ENCODE measurements around the gene ZNF367. TPM values are rescaled to one million over a fixed set of nuclear protein-coding genes. Genes with fewer than 3 reads are reported as not detected.

The ZNF367 gene
- polyA plus RNA-seq, 1 donor from 2014 or later, result 2.0 TPM

DNA sequence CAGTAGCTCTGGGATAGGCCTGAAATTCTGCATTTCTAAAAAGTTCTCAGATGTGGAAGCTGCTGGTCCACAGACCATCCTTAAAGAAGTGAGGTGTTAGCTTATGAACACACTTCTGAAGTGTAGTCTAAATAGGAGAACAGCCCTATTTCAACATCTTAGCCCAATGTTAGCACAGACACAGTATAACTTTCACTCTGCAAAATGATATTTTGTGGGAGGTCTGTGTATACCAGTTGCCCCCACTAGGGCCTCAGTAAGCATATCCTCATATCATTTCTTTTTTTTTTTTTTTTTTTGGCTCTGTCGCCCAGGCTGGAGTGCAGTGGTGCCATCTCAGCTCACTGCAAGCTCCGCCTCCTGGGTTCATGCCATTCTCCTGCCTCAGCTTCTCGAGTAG lies 24.3 kb upstream of the ZNF367 start:
- Histone ChIP-seq H4K20me1 (ENCODE audit: insufficient read depth) (no peaks in the 10 kb centered on the region), H3K9me2 (ENCODE audit: insufficient read depth, low read length) (no peaks in the 10 kb centered on the region), H3K27ac (ENCODE audit: low read length) (no peak overlapping the region), H3F3A (ENCODE audit: insufficient read depth, low read length, poor library complexity, severe bottlenecking) (no peaks in the 10 kb centered on the region), H3K79me2 (replicated peaks; ENCODE audit: insufficient read depth, low read length) (no peaks in the 10 kb centered on the region), H3K9me3 (ENCODE audit: low read length) (no peaks in the 10 kb centered on the region), H3K4me2 (ENCODE audit: low read length) (no peak overlapping the region), H2AFZ (ENCODE audit: low read depth, low read length) (no peak overlapping the region), H3K36me3 (ENCODE audit: insufficient read depth, low read length) (no peaks in the 10 kb centered on the region), H3K4me3 (ENCODE audit: low read length) (no peak overlapping the region), H3K9ac (ENCODE audit: low read length) (no peak overlapping the region), H3K27me3 (ENCODE audit: insufficient read depth, low read depth, low read length) (no peaks in the 10 kb centered on the region)
- TF ChIP-seq SMC3 (conservative IDR thresholded peaks at IDR 0.05; ENCODE audit: poor library complexity), result no peak
- no peak for TF ChIP-seq RAD21 (conservative IDR thresholded peaks at IDR 0.05)
- no peak for TF ChIP-seq POLR2AphosphoS5 (IDR thresholded peaks at IDR 0.05)
- no peak for TF ChIP-seq EZH2 (IDR thresholded peaks at IDR 0.05; ENCODE audit: borderline replicate concordance, insufficient read depth, low read length, poor library complexity, severe bottlenecking)
- TF ChIP-seq, protein P1, sequence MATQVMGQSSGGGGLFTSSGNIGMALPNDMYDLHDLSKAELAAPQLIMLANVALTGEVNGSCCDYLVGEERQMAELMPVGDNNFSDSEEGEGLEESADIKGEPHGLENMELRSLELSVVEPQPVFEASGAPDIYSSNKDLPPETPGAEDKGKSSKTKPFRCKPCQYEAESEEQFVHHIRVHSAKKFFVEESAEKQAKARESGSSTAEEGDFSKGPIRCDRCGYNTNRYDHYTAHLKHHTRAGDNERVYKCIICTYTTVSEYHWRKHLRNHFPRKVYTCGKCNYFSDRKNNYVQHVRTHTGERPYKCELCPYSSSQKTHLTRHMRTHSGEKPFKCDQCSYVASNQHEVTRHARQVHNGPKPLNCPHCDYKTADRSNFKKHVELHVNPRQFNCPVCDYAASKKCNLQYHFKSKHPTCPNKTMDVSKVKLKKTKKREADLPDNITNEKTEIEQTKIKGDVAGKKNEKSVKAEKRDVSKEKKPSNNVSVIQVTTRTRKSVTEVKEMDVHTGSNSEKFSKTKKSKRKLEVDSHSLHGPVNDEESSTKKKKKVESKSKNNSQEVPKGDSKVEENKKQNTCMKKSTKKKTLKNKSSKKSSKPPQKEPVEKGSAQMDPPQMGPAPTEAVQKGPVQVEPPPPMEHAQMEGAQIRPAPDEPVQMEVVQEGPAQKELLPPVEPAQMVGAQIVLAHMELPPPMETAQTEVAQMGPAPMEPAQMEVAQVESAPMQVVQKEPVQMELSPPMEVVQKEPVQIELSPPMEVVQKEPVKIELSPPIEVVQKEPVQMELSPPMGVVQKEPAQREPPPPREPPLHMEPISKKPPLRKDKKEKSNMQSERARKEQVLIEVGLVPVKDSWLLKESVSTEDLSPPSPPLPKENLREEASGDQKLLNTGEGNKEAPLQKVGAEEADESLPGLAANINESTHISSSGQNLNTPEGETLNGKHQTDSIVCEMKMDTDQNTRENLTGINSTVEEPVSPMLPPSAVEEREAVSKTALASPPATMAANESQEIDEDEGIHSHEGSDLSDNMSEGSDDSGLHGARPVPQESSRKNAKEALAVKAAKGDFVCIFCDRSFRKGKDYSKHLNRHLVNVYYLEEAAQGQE (IDR thresholded peaks at IDR 0.05; ENCODE audit: borderline replicate concordance), result no peak
- no peak for TF ChIP-seq MXI1 (conservative IDR thresholded peaks at IDR 0.05; ENCODE audit: poor library complexity, severe bottlenecking)
- TF ChIP-seq EP300 (conservative IDR thresholded peaks at IDR 0.05; ENCODE audit: poor library complexity, severe bottlenecking), result no peak
- TF ChIP-seq, protein P2, sequence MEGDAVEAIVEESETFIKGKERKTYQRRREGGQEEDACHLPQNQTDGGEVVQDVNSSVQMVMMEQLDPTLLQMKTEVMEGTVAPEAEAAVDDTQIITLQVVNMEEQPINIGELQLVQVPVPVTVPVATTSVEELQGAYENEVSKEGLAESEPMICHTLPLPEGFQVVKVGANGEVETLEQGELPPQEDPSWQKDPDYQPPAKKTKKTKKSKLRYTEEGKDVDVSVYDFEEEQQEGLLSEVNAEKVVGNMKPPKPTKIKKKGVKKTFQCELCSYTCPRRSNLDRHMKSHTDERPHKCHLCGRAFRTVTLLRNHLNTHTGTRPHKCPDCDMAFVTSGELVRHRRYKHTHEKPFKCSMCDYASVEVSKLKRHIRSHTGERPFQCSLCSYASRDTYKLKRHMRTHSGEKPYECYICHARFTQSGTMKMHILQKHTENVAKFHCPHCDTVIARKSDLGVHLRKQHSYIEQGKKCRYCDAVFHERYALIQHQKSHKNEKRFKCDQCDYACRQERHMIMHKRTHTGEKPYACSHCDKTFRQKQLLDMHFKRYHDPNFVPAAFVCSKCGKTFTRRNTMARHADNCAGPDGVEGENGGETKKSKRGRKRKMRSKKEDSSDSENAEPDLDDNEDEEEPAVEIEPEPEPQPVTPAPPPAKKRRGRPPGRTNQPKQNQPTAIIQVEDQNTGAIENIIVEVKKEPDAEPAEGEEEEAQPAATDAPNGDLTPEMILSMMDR (IDR thresholded peaks at IDR 0.05; ENCODE audit: poor library complexity, severe bottlenecking), result no peak
- no peak for TF ChIP-seq TAF1 (IDR thresholded peaks at IDR 0.05; ENCODE audit: low read depth)

DNA sequence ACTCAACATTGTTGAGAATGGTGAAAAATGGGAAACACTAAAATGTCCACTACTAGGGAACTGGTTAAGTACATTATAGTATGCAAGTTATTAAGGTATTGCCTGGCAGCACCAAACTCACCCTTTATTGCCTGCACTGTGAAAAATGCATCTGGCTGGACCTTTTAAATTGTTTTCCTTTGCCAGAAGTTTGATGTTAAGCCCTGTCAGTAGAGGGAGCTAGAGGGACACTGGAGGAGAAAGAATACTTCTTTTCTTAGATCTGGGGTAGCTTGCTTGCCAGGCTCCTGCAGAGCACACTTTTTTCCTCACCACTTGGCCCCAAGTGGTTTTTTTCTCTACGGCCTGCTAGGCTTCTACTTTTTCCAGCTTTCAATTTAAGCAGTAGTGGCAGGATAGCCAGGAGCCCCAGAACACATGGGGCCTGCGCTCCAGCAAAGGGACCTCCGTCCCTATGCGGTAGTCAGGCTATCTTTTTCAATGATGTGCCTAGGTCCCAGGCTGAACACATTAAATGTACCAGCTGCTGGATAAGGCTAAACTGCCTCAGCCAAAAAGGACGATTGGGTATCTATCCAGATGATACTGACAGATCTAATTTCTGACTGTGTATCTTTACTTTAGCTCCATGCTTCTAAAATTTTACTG lies 23.8 kb upstream of the ZNF367 start:
- TF ChIP-seq, protein P2 (IDR thresholded peaks at IDR 0.05; ENCODE audit: poor library complexity, severe bottlenecking), result no peak
- TF ChIP-seq EP300 (conservative IDR thresholded peaks at IDR 0.05; ENCODE audit: poor library complexity, severe bottlenecking) (no peak), TAF1 (IDR thresholded peaks at IDR 0.05; ENCODE audit: low read depth) (no peak), RAD21 (conservative IDR thresholded peaks at IDR 0.05) (no peak), EZH2 (IDR thresholded peaks at IDR 0.05; ENCODE audit: borderline replicate concordance, insufficient read depth, low read length, poor library complexity, severe bottlenecking) (no peak), POLR2AphosphoS5 (IDR thresholded peaks at IDR 0.05) (no peak)
- TF ChIP-seq, protein P1 (IDR thresholded peaks at IDR 0.05; ENCODE audit: borderline replicate concordance), result no peak

More for the DNA sequence above, 23.8 kb upstream of the ZNF367 start:
- no peaks in the 10 kb centered on the region for H3K36me3 ChIP-seq (ENCODE audit: insufficient read depth, low read length)
- H3K27me3 ChIP-seq (ENCODE audit: insufficient read depth, low read depth, low read length), result no peaks in the 10 kb centered on the region
- no peaks in the 10 kb centered on the region for H3F3A ChIP-seq (ENCODE audit: insufficient read depth, low read length, poor library complexity, severe bottlenecking)
- H3K9me2 ChIP-seq (ENCODE audit: insufficient read depth, low read length), result no peaks in the 10 kb centered on the region
- H3K27ac ChIP-seq (ENCODE audit: low read length), result no peak overlapping the region
- H4K20me1 ChIP-seq (ENCODE audit: insufficient read depth), result no peaks in the 10 kb centered on the region
- H3K4me3 ChIP-seq (ENCODE audit: low read length), result no peak overlapping the region
- no peak overlapping the region for H2AFZ ChIP-seq (ENCODE audit: low read depth, low read length)
- H3K4me2 ChIP-seq (ENCODE audit: low read length), result no peak overlapping the region
- no peak overlapping the region for H3K9ac ChIP-seq (ENCODE audit: low read length)
- H3K9me3 ChIP-seq (ENCODE audit: low read length), result no peaks in the 10 kb centered on the region
- no peaks in the 10 kb centered on the region for H3K79me2 ChIP-seq (replicated peaks; ENCODE audit: insufficient read depth, low read length)
